Mucosa of descending colon (tissue), 3 donors: ENCODE measurements around the gene ATP13A2. TPM values are rescaled to one million over a fixed set of nuclear protein-coding genes. Genes with fewer than 3 reads are reported as not detected.

Experiments used
- ATAC-seq: fragments of 200-7000 bp; cut with Tn5 transposase; one replicate; pipeline ENCODE4 v1.9.1; 2020; ENCODE audit warnings: mild to moderate bottlenecking, moderate library complexity
- DNase-seq, 3 donors: peaks; one replicate each; pipeline ENCODE4 v3.0.0-alpha.2; 2020
- H3K36me3 ChIP-seq: fragments of 200-600 bp; one replicate; pipeline ENCODE4 v1.8.0; 2021; ENCODE audit warnings: low read depth, mild to moderate bottlenecking
- H3K4me1 ChIP-seq: fragments of 200-600 bp; one replicate; pipeline ENCODE4 v1.8.0; 2021; ENCODE audit warnings: low read depth, mild to moderate bottlenecking
- H3K4me3 ChIP-seq: fragments of 200-600 bp; one replicate; pipeline ENCODE4 v1.8.0; 2021; ENCODE audit warnings: mild to moderate bottlenecking
- H3K9me3 ChIP-seq: fragments of 200-600 bp; one replicate; pipeline ENCODE4 v1.8.0; 2021; ENCODE audit warnings: mild to moderate bottlenecking
- CTCF ChIP-seq: fragments of 200-600 bp; IDR thresholded peaks from one replicate; pipeline ENCODE4 v1.8.0; 2022; ENCODE audit warnings: antibody characterized with exemption, mild to moderate bottlenecking
- intact Hi-C, 2 donors: fragments of 100-400 bp; cut with DNase I in 1 of 2; cut with micrococcal nuclease in 1 of 2; formaldehyde crosslinking; loops; one replicate each; pipeline versions ENCODE4 v1.11.0 to v1.11.1; 2022; cut with DNase I, micrococcal nuclease
- total RNA-seq, 3 donors: library from RNA; stranded (reverse); fragmentation: NEBNext Ultra II Directional in 2 of 3; extraction: Animal tissue kit (Norgen Biotek cat#: 25700) in 2 of 3; gene quantifications; one replicate each; pipeline versions ENCODE4 v1.2.1 to v1.2.4, GENCODE V29; 2021 to 2023
- donor health status: DM: no; HTN: no; CAD: no; lungs with moderate emphysema.
- donor health status: DM: no; HTN: no; CAD: no.
- donor health status: DM: no; HTN: yes; CAD: no.

The ATP13A2 gene
- total RNA-seq, 3 donors from 2014 or later: 36.0 to 53.5 (median 44.1) TPM

GRCh38 chr1:17001760-17002523 is 9.8 kb downstream of the ATP13A2 start:
- Histone ChIP-seq H3K4me1 (no peaks in the 10 kb centered on the region), H3K36me3 (no peaks in the 10 kb centered on the region), H3K9me3 (no peaks in the 10 kb centered on the region), H3K4me3 (no peak overlapping the region)
- DNase-seq (no peak), ATAC-seq (no peak)
- intact Hi-C loops: no loop called here
- TF ChIP-seq CTCF: no peak

GRCh38 chr1:16999863-17000262 is 11.9 kb downstream of the ATP13A2 start:
- intact Hi-C loops: no loop called here
- no peak for DNase-seq
- no peaks in the 10 kb centered on the region for H3K36me3 ChIP-seq
- H3K4me3 ChIP-seq: no peak overlapping the region
- H3K9me3 ChIP-seq: no peaks in the 10 kb centered on the region
- no peaks in the 10 kb centered on the region for H3K4me1 ChIP-seq
- no peak for TF ChIP-seq CTCF
- no peak for ATAC-seq

- no peaks in the 10 kb centered on the region for H3K36me3 ChIP-seq
- ATAC-seq (no peak), DNase-seq (no peak)
- intact Hi-C loops: no loop called here
- H3K4me1 ChIP-seq: no peaks in the 10 kb centered on the region
- H3K9me3 ChIP-seq: no peaks in the 10 kb centered on the region
- no peak for TF ChIP-seq CTCF
- H3K4me3 ChIP-seq: no peak overlapping the region
These were observed 13.1 kb downstream of the ATP13A2 start for GRCh38 chr1:16998589-16998988.

GRCh38 chr1:16996845-16997244 is 14.9 kb downstream of the ATP13A2 start:
- no peak for ATAC-seq
- intact Hi-C loops: no loop called here
- Histone ChIP-seq H3K4me3 (no peak overlapping the region), H3K36me3 (no peaks in the 10 kb centered on the region), H3K4me1 (no peaks in the 10 kb centered on the region), H3K9me3 (no peaks in the 10 kb centered on the region)
- TF ChIP-seq CTCF: no peak
- DNase-seq: no peak

GRCh38 chr1:16993521-16994038 is 18.1 kb downstream of the ATP13A2 start:
- ATAC-seq: no peak
- no peak overlapping the region for H3K4me3 ChIP-seq
- no peak for TF ChIP-seq CTCF
- no peaks in the 10 kb centered on the region for H3K36me3 ChIP-seq
- no peak for DNase-seq
- no peaks in the 10 kb centered on the region for H3K9me3 ChIP-seq
- H3K4me1 ChIP-seq: no peaks in the 10 kb centered on the region
- intact Hi-C loops: no loop called here
